ENCODE results near the gene NOL4L.

DNA sequence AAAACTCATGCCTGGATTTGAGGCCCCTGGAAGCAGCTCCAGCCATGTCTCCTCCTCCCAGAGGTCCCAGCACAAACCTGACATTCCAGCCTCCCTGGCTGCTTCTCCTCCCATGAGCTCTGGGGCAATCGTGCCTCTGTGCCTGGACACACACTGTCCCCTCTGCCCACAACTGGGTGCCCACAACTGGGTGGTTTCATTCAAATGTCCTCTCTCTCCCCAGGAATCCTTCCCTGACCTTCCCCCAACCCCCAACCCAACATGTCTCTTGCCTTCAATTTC, 37.4 kb downstream of the NOL4L start:
- TF ChIP-seq POLR2AphosphoS5 (IDR thresholded peaks at IDR 0.05) (no peak), CTCF (IDR thresholded peaks at IDR 0.05) (no peak)
